ENCODE measurements around the gene PADI1. TPM values are rescaled to one million over a fixed set of nuclear protein-coding genes. Genes with fewer than 3 reads are reported as not detected.

PADI1 gene
- total RNA-seq, 1 donor from 2014 or later = not detected

- Mint-ChIP-seq H3K9me3 (no peaks in the 10 kb centered on the region), H3K4me1 (peaks cover 38% of the 10 kb centered on the region), H3K36me3 (no peaks in the 10 kb centered on the region), H3K4me3 (no peak overlapping the region), H3K27ac (peak overlapping the region; percentile 21), H3K27me3 (ENCODE audit: low read depth) (peaks cover 1% of the 10 kb centered on the region)
- no peak for TF ChIP-seq CTCF (IDR thresholded peaks at IDR 0.05; ENCODE audit: unreplicated experiment)
- DNase-seq (ENCODE audit: low spot score in 2 of 2, unreplicated experiment in 2 of 2) = no peak
These were observed 3.1 kb downstream of the PADI1 start for GRCh38 chr1:17207966-17208418.

GRCh38 chr1:17208546-17208945 is 3.6 kb downstream of the PADI1 start:
- Mint-ChIP-seq H3K27ac (peak overlapping the region; percentile 78), H3K4me3 (no peak overlapping the region)

GRCh38 chr1:17209430-17209829 is 4.5 kb downstream of the PADI1 start:
- DNase-seq (ENCODE audit: low spot score in 2 of 2, unreplicated experiment in 2 of 2) = no peak
- TF ChIP-seq CTCF (IDR thresholded peaks at IDR 0.05; ENCODE audit: unreplicated experiment) = no peak
- peak overlapping the region; percentile 78 for H3K27ac Mint-ChIP-seq
- peaks cover 45% of the 10 kb centered on the region for H3K4me1 Mint-ChIP-seq
- H3K36me3 Mint-ChIP-seq = no peaks in the 10 kb centered on the region
- H3K9me3 Mint-ChIP-seq = no peaks in the 10 kb centered on the region
- H3K4me3 Mint-ChIP-seq = no peak overlapping the region
- H3K27me3 Mint-ChIP-seq (ENCODE audit: low read depth) = no peaks in the 10 kb centered on the region

More at GRCh38 chr1:17208546-17208945, 3.6 kb downstream of the PADI1 start:
- Mint-ChIP-seq H3K27me3 (ENCODE audit: low read depth) (peaks cover 1% of the 10 kb centered on the region), H3K9me3 (no peaks in the 10 kb centered on the region), H3K36me3 (no peaks in the 10 kb centered on the region), H3K4me1 (peaks cover 40% of the 10 kb centered on the region)
- TF ChIP-seq CTCF (IDR thresholded peaks at IDR 0.05; ENCODE audit: unreplicated experiment) = no peak
- DNase-seq (ENCODE audit: low spot score in 2 of 2, unreplicated experiment in 2 of 2) = no peak

- Mint-ChIP-seq H3K4me3 (no peak overlapping the region), H3K27me3 (ENCODE audit: low read depth) (no peaks in the 10 kb centered on the region), H3K4me1 (peaks cover 50% of the 10 kb centered on the region), H3K36me3 (no peaks in the 10 kb centered on the region), H3K9me3 (no peaks in the 10 kb centered on the region), H3K27ac (no peak overlapping the region)
- no peak for TF ChIP-seq CTCF (IDR thresholded peaks at IDR 0.05; ENCODE audit: unreplicated experiment)
- DNase-seq (ENCODE audit: low spot score in 2 of 2, unreplicated experiment in 2 of 2) = no peak
These were observed 5.2 kb downstream of the PADI1 start for GRCh38 chr1:17210176-17210575.

- Mint-ChIP-seq H3K27me3 (ENCODE audit: low read depth) (no peaks in the 10 kb centered on the region), H3K36me3 (no peaks in the 10 kb centered on the region), H3K4me1 (peaks cover 60% of the 10 kb centered on the region), H3K4me3 (no peak overlapping the region), H3K9me3 (no peaks in the 10 kb centered on the region), H3K27ac (no peak overlapping the region)
- TF ChIP-seq CTCF (IDR thresholded peaks at IDR 0.05; ENCODE audit: unreplicated experiment) = no peak
- no peak for DNase-seq (ENCODE audit: low spot score in 2 of 2, unreplicated experiment in 2 of 2)
These were observed 6.4 kb downstream of the PADI1 start for GRCh38 chr1:17211377-17211776.

DNA sequence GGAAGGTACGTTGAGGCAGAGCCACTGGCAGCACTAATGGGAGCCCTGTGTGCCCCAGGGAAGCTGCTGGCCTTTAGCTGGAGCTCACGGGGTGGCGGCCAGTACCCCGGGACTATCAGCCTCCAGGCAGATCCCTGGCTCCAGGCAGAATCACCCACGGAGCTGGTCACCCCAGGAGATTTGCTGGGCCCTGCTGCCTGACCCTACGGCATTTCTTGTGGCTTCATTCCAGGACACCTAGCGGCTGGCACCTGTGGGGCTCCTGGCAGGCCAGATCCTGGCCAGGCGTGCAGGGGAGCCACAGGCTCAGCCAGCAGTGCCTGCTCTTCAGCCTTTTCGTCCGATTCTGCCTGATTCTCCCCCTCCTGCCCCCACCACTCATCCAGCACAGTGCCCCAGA is 7.1 kb downstream of the PADI1 start:
- Mint-ChIP-seq H3K4me1 (peaks cover 61% of the 10 kb centered on the region), H3K27ac (peak overlapping the region; percentile 93)

More for the DNA sequence above, 7.1 kb downstream of the PADI1 start:
- no peaks in the 10 kb centered on the region for H3K27me3 Mint-ChIP-seq (ENCODE audit: low read depth)
- no peak for TF ChIP-seq CTCF (IDR thresholded peaks at IDR 0.05; ENCODE audit: unreplicated experiment)
- H3K4me3 Mint-ChIP-seq = no peak overlapping the region
- H3K36me3 Mint-ChIP-seq = no peaks in the 10 kb centered on the region
- no peaks in the 10 kb centered on the region for H3K9me3 Mint-ChIP-seq
- no peak for DNase-seq (ENCODE audit: low spot score in 2 of 2, unreplicated experiment in 2 of 2)
